Astrocyte (in vitro differentiated cells and primary cell): ENCODE measurements around the gene HYLS1. TPM values are rescaled to one million over a fixed set of nuclear protein-coding genes. Genes with fewer than 3 reads are reported as not detected.

Experiments
- DNase-seq: peaks from one replicate; pipeline ENCODE4 v3.0.0-alpha.2; 2010; ENCODE audit warnings: low read depth
- FAIRE-seq: peaks from 2 replicates; lab custom pipeline; 2011; peaks lifted over from hg19 to GRCh38; lab: Jason Lieb, UNC
- H2AFZ ChIP-seq: 2 replicates; pipeline ENCODE4 v1.6.0; 2012; ENCODE audit warnings: low read depth, low read length, inconsistent platforms
- H3K27ac ChIP-seq: 2 replicates; pipeline ENCODE4 v1.5.1; 2011; ENCODE audit warnings: low read depth, low read length, inconsistent platforms
- H3K27me3 ChIP-seq: 2 replicates; pipeline ENCODE4 v1.6.0; 2011; ENCODE audit warnings: low read length, inconsistent platforms; ENCODE audit not compliant: insufficient read depth
- H3K36me3 ChIP-seq: 2 replicates; pipeline ENCODE4 v1.5.1; 2011; ENCODE audit warnings: low read length, inconsistent platforms; ENCODE audit not compliant: insufficient read depth
- H3K4me1 ChIP-seq: 2 replicates; pipeline ENCODE4 v1.5.1; 2011; ENCODE audit warnings: low read length, inconsistent platforms; ENCODE audit not compliant: insufficient read depth
- H3K4me2 ChIP-seq: 2 replicates; pipeline ENCODE4 v1.6.0; 2012; ENCODE audit warnings: low read length, inconsistent platforms
- H3K4me3 ChIP-seq: 2 replicates; pipeline ENCODE4 v1.5.1; 2011; ENCODE audit warnings: low read depth, mild to moderate bottlenecking, low read length, inconsistent platforms; ENCODE audit not compliant: insufficient read depth
- H3K79me2 ChIP-seq: 2 replicates; pipeline ENCODE4 v1.6.0; 2012; ENCODE audit warnings: mild to moderate bottlenecking, low read length, inconsistent platforms; ENCODE audit not compliant: insufficient read depth
- H3K9ac ChIP-seq: 2 replicates; pipeline ENCODE4 v1.6.0; 2012; ENCODE audit warnings: mild to moderate bottlenecking, low read length, inconsistent platforms
- H3K9me3 ChIP-seq: 2 replicates; pipeline ENCODE4 v1.5.1; 2012; ENCODE audit warnings: low read depth, mild to moderate bottlenecking, low read length, inconsistent platforms; ENCODE audit not compliant: insufficient read depth
- H4K20me1 ChIP-seq: 2 replicates; pipeline ENCODE4 v1.6.0; 2012; ENCODE audit warnings: low read length, inconsistent platforms; ENCODE audit not compliant: insufficient read depth
- H3K27ac Mint-ChIP-seq: one replicate; pipeline ENCODE4 v1.8.0; 2021; ENCODE audit warnings: mild to moderate bottlenecking, mixed read lengths; ENCODE audit not compliant: unreplicated experiment
- H3K27me3 Mint-ChIP-seq: one replicate; pipeline ENCODE4 v1.8.0; 2021; ENCODE audit warnings: low read depth, mixed read lengths; ENCODE audit not compliant: unreplicated experiment
- H3K36me3 Mint-ChIP-seq: one replicate; pipeline ENCODE4 v1.8.0; 2021; ENCODE audit warnings: low read depth, mixed read lengths; ENCODE audit not compliant: unreplicated experiment
- H3K4me1 Mint-ChIP-seq: one replicate; pipeline ENCODE4 v1.8.0; 2021; ENCODE audit warnings: low read depth, mixed read lengths; ENCODE audit not compliant: unreplicated experiment
- H3K4me3 Mint-ChIP-seq: one replicate; pipeline ENCODE4 v1.8.0; 2021; ENCODE audit warnings: mild to moderate bottlenecking, moderate library complexity, mixed read lengths; ENCODE audit not compliant: unreplicated experiment
- H3K9me3 Mint-ChIP-seq: one replicate; pipeline ENCODE4 v1.8.0; 2021; ENCODE audit warnings: mild to moderate bottlenecking, mixed read lengths; ENCODE audit not compliant: unreplicated experiment
- EZH2 ChIP-seq: IDR thresholded peaks from 2 replicates; pipeline ENCODE4 v1.6.1; 2012; ENCODE audit warnings: mild to moderate bottlenecking, low read length, inconsistent platforms; ENCODE audit not compliant: insufficient read depth
- total RNA-seq: library from RNA; stranded (reverse); gene quantifications from 2 replicates; pipeline ENCODE4 v1.2.1, GENCODE V29; 2021
- TF ChIP-seq, protein P1 (sequence below): IDR thresholded peaks from 2 replicates; pipeline ENCODE4 v1.5.1; 2011; ENCODE audit warnings: low read depth, mild to moderate bottlenecking, inconsistent platforms, low read length, moderate library complexity; ENCODE audit not compliant: insufficient read depth

The HYLS1 gene
- total RNA-seq, 1 donor from 2014 or later: 3.2 TPM

DNA sequence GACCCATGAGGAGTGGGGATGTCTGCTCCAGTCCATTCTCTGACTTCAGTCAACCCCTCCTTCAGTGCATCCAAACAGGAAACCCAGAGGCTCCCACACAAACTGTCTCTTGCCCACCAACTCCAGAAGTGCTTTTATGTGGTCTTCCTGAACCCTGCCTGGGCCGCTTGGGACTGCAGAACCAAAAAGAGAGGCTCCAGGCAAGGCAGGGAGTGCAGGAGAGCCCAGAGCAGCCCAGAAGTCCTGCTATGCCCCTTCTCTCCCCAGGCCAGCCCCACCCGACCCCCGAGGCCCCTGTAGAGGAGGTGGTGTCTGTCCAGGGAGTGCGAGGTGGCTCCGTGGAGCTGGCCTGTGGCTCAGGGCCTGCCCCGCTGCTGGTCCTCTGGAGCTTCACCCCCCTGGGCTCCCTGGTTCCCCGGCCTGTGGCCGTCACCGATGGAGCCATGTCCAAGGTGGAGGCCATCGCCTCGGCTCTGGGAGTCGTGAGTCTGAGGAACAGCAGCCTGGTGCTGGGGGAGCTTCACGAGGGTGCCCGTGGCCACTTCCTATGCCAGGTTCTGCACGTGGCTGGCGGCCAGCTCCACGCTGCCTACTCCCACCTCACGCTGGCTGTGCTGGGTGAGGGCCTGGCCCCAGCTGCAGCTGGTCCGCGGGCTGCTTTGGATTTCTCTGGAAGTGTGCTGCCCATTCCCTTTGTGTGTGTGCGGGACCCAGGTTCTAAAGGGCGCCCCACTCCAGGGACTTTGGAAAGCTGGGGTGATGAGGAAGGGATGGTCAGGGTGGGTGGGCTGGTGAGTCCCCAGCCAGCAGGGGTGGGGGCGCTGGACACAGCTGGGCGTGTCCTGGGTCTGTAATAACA, 60.2 kb downstream of the HYLS1 start:
- FAIRE-seq (no peak), DNase-seq (no peak)
- H3K4me1 ChIP-seq: no peaks in the 10 kb centered on the region
- H4K20me1 ChIP-seq: no peaks in the 10 kb centered on the region
- H3K27me3 ChIP-seq: peaks cover 3% of the 10 kb centered on the region
- H3K9me3 ChIP-seq: no peaks in the 10 kb centered on the region
- H3K9ac ChIP-seq: no peak overlapping the region
- peaks cover 14% of the 10 kb centered on the region for H3K27me3 Mint-ChIP-seq
- H3K36me3 Mint-ChIP-seq: no peaks in the 10 kb centered on the region
- no peaks in the 10 kb centered on the region for H3K4me1 Mint-ChIP-seq
- no peak overlapping the region for H3K4me3 Mint-ChIP-seq
- H3K4me2 ChIP-seq: no peak overlapping the region
- H2AFZ ChIP-seq: no peak overlapping the region
- no peak overlapping the region for H3K4me3 ChIP-seq
- H3K9me3 Mint-ChIP-seq: no peaks in the 10 kb centered on the region
- H3K27ac ChIP-seq: no peak overlapping the region
- H3K79me2 ChIP-seq: no peaks in the 10 kb centered on the region
- no peaks in the 10 kb centered on the region for H3K36me3 ChIP-seq
- no peak overlapping the region for H3K27ac Mint-ChIP-seq
- TF ChIP-seq, protein P1, sequence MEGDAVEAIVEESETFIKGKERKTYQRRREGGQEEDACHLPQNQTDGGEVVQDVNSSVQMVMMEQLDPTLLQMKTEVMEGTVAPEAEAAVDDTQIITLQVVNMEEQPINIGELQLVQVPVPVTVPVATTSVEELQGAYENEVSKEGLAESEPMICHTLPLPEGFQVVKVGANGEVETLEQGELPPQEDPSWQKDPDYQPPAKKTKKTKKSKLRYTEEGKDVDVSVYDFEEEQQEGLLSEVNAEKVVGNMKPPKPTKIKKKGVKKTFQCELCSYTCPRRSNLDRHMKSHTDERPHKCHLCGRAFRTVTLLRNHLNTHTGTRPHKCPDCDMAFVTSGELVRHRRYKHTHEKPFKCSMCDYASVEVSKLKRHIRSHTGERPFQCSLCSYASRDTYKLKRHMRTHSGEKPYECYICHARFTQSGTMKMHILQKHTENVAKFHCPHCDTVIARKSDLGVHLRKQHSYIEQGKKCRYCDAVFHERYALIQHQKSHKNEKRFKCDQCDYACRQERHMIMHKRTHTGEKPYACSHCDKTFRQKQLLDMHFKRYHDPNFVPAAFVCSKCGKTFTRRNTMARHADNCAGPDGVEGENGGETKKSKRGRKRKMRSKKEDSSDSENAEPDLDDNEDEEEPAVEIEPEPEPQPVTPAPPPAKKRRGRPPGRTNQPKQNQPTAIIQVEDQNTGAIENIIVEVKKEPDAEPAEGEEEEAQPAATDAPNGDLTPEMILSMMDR: no peak
- TF ChIP-seq EZH2: no peak

DNA sequence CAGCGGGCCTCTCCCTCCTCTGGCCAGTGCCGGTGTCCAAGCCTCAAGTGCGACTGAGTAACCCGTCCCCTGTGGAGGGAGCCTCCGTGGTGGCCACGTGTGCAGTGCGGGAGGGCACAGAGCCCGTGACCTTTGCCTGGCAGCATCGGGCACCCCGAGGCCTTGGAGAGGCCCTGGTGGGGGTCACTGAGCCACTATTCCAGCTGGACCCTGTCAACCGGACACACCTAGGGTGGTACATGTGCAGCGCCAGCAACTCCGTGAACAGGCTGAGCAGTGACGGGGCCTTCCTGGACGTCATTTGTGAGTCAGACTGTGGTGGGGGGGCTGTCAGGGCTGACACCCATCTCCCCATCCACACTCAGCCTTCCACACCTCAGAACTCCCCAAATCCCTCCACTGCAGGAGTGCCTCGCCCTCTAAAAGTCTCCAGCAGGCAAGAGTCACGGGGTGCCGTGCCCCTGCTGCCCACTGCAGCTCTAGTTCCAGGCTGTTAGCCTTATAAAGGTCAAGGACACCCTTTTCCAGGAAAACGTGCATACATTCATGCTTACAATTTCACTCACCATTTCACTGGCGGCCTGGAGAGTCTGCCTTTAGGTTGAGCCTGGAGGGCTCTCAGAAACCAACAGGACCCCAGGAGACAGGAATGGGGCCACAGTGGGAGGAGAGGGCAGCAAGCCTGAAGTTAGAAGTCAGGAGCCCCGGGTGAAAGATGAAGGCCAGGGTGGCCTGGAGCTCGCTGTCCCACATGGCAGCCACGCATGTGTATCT, 61.0 kb downstream of the HYLS1 start:
- H3K4me1 Mint-ChIP-seq: no peaks in the 10 kb centered on the region
- H3K27ac Mint-ChIP-seq: no peak overlapping the region
- Histone ChIP-seq H3K27ac (no peak overlapping the region), H3K36me3 (no peaks in the 10 kb centered on the region), H3K4me1 (no peaks in the 10 kb centered on the region), H3K27me3 (peaks cover 4% of the 10 kb centered on the region), H4K20me1 (no peaks in the 10 kb centered on the region), H3K4me3 (no peak overlapping the region), H3K9ac (no peak overlapping the region), H3K4me2 (no peak overlapping the region), H3K9me3 (no peaks in the 10 kb centered on the region), H2AFZ (no peak overlapping the region), H3K79me2 (no peaks in the 10 kb centered on the region)
- no peaks in the 10 kb centered on the region for H3K9me3 Mint-ChIP-seq
- no peak overlapping the region for H3K4me3 Mint-ChIP-seq
- H3K36me3 Mint-ChIP-seq: no peaks in the 10 kb centered on the region
- DNase-seq (no peak), FAIRE-seq (no peak)
- TF ChIP-seq, protein P1: no peak
- TF ChIP-seq EZH2: no peak
- H3K27me3 Mint-ChIP-seq: peaks cover 12% of the 10 kb centered on the region
